Left hindlimb (tissue), 1 donor: ENCODE data around the gene GNG3.
"Not testable (repeated sequence)": the region's sequence is repeated elsewhere in the genome, so short reads cannot be mapped to it uniquely, and the experiment has no call there.

Source experiments
- DNase-seq: peaks from one replicate; pipeline ENCODE4 v3.0.0-alpha.2; 2018

The GNG3 gene

GRCh38 chr11:62707277-62707861, at the start of gene GNG3, which contains the start of gene BSCL2:
GNG3 (plus strand) TSS chr11:62707676; CDS start chr11:62708296, 620 bp downstream.
BSCL2 (minus strand) TSS chr11:62707424; CDS start chr11:62707195, 229 bp downstream.
- DNase-seq = peak; percentile 48

GRCh38 chr11:62664405-62665074, 42.9 kb upstream of the GNG3 start:
- DNase-seq = no peak

- DNase-seq = peak; percentile 98
Measured at GRCh38 chr11:62665075-62665598, 42.3 kb upstream of the GNG3 start, which contains the start of the genes C11orf98 and CSKMT. C11orf98 (minus strand) TSS chr11:62665210; CDS start chr11:62665169, 41 bp downstream. CSKMT (plus strand) TSS chr11:62665312; CDS start chr11:62665880, 568 bp downstream.

GRCh38 chr11:62665599-62666258, 41.7 kb upstream of the GNG3 start:
- DNase-seq = peak; percentile 74

- DNase-seq = no peak
Measured at GRCh38 chr11:62666259-62666926, 41.1 kb upstream of the GNG3 start.

- DNase-seq = no peak
Measured at GRCh38 chr11:62667460-62667859, 40.0 kb upstream of the GNG3 start.

GRCh38 chr11:62669420-62670161, 37.9 kb upstream of the GNG3 start:
- peak; percentile 13 for DNase-seq

- DNase-seq = no peak
Measured at GRCh38 chr11:62671236-62671607, 36.3 kb upstream of the GNG3 start.

- peak; percentile 89 for DNase-seq
Measured at GRCh38 chr11:62671608-62672389, 35.7 kb upstream of the GNG3 start, which contains the start of the genes LBHD1 and UQCC3. LBHD1 (minus strand) TSS chr11:62672267; CDS start chr11:62670031, 2,236 bp downstream. UQCC3 (plus strand) TSS chr11:62671673; CDS start chr11:62671746, 73 bp downstream.

GRCh38 chr11:62673196-62673525, 34.3 kb upstream of the GNG3 start:
- DNase-seq = no peak

- not testable (repeated sequence) for DNase-seq
Measured at GRCh38 chr11:62675415-62675814, 32.1 kb upstream of the GNG3 start.

GRCh38 chr11:62676698-62677097, 30.8 kb upstream of the GNG3 start:
- no peak for DNase-seq

- DNase-seq = no peak
Measured at GRCh38 chr11:62677156-62677555, 30.3 kb upstream of the GNG3 start.

GRCh38 chr11:62677714-62678113, 29.8 kb upstream of the GNG3 start:
- no peak for DNase-seq

GRCh38 chr11:62678433-62678769, 29.1 kb upstream of the GNG3 start:
- DNase-seq = no peak

GRCh38 chr11:62678770-62679696, 28.4 kb upstream of the GNG3 start, which contains the start of gene UBXN1:
UBXN1 (minus strand) TSS chr11:62679073; CDS start chr11:62678923, 150 bp downstream.
- DNase-seq = peak; percentile 95

GRCh38 chr11:62680825-62681240, 26.6 kb upstream of the GNG3 start:
- DNase-seq = peak; percentile 51

- DNase-seq = no peak
Measured at GRCh38 chr11:62682518-62682917, 25.0 kb upstream of the GNG3 start.

- no peak for DNase-seq
Measured at GRCh38 chr11:62687508-62688396, 19.7 kb upstream of the GNG3 start.
